Measurements from ENCODE around the gene OR6Y1. TPM values are rescaled to one million over a fixed set of nuclear protein-coding genes. Genes with fewer than 3 reads are reported as not detected.

The OR6Y1 gene
- total and polyA plus RNA-seq, 2 of the 13 experiments (the other 11 are each of a cell fraction or from before 2014, with no cell fraction given): not detected

GRCh38 chr1:158600735-158601134, 46.5 kb upstream of the OR6Y1 start:
- Histone ChIP-seq H2AFZ (ENCODE audit: low read length) (no peak overlapping the region), H3K36me3 (replicated peaks in 1 of 2; ENCODE audit: control insufficient read depth in 1 of 2, insufficient read depth in 2 of 2, low read length in 2 of 2) (no peaks in the 10 kb centered on the region), H3K9ac (ENCODE audit: insufficient read depth, low read depth, low read length) (no peak overlapping the region), H3K4me2 (ENCODE audit: low read depth, low read length) (no peak overlapping the region), H3K9me3 (ENCODE audit: low read length) (peaks cover 78% of the 10 kb centered on the region), H3K4me1 (ENCODE audit: insufficient read depth, low read length) (no peaks in the 10 kb centered on the region), H3K27me3 (ENCODE audit: control insufficient read depth in 1 of 2, insufficient read depth in 2 of 2, low read length in 2 of 2) (no peaks in the 10 kb centered on the region), H3K79me2 (ENCODE audit: insufficient read depth, low read length) (no peaks in the 10 kb centered on the region), H3K27ac (ENCODE audit: extremely low read length, insufficient read depth, low read length) (no peak overlapping the region), H3K4me3 (replicated peaks in 1 of 3; ENCODE audit: insufficient read depth in 1 of 3, low read depth in 2 of 3, low read length in 3 of 3) (no peak overlapping the region), H4K20me1 (ENCODE audit: insufficient read depth, low read length) (no peaks in the 10 kb centered on the region)
- ChIA-PET POLR2A (no interaction called here), CTCF (ENCODE audit: low intra/inter-chr PET ratio, low total read pairs) (no interaction called here)
- in situ Hi-C loops (cut with HindIII; ENCODE audit: extremely low pct_ligation_motif_present, low pct_unique_long_range_greater_than_20kb) (no loop called here), intact Hi-C loops (cut with micrococcal nuclease; ENCODE audit: unreplicated experiment) (no loop called here)
- DNase-seq (ENCODE audit: low spot score) (no peak), ATAC-seq (no peak), FAIRE-seq (no peak)
- no TSS peak for BruUV-seq (replicated peaks)
- 0% methylated on average over 2 of the region's 2 CpGs for WGBS (ENCODE audit: low lambda C conversion rate)
- TF ChIP-seq ZBTB10 (CRISPR knock-in tag; IDR thresholded peaks at IDR 0.05; ENCODE audit: borderline replicate concordance): no peak
- TF ChIP-seq ZMAT5 (CRISPR knock-in tag; IDR thresholded peaks at IDR 0.05; ENCODE audit: borderline replicate concordance, low read depth): no peak
- TF ChIP-seq PLSCR1 (CRISPR knock-in tag; IDR thresholded peaks at IDR 0.05; ENCODE audit: borderline replicate concordance): no peak
- no peak for TF ChIP-seq ATAD3A (CRISPR knock-in tag; IDR thresholded peaks at IDR 0.05)
- no peak for TF ChIP-seq IRF2 (CRISPR knock-in tag; IDR thresholded peaks at IDR 0.05)
- TF ChIP-seq ZNF235 (CRISPR knock-in tag; IDR thresholded peaks at IDR 0.05; ENCODE audit: borderline replicate concordance): no peak
- no peak for TF ChIP-seq ZBTB26 (CRISPR knock-in tag; IDR thresholded peaks at IDR 0.05; ENCODE audit: borderline replicate concordance)
- TF ChIP-seq ONECUT2 (CRISPR knock-in tag; IDR thresholded peaks at IDR 0.05): no peak
- TF ChIP-seq ADNP (CRISPR knock-in tag; IDR thresholded peaks at IDR 0.05): no peak
- no peak for TF ChIP-seq BCL6 (CRISPR knock-in tag; IDR thresholded peaks at IDR 0.05)
- TF ChIP-seq ZFP90 (CRISPR knock-in tag; IDR thresholded peaks at IDR 0.05; ENCODE audit: borderline replicate concordance): no peak
- TF ChIP-seq PLRG1 (conservative IDR thresholded peaks at IDR 0.05): no peak
- TF ChIP-seq GMEB2 (CRISPR knock-in tag; IDR thresholded peaks at IDR 0.05; ENCODE audit: low read depth): no peak
- no peak for TF ChIP-seq ZNF800 (CRISPR knock-in tag; IDR thresholded peaks at IDR 0.05)
- no peak for TF ChIP-seq NFYB (CRISPR knock-in tag; IDR thresholded peaks at IDR 0.05)
- TF ChIP-seq ZBTB38 (CRISPR knock-in tag; IDR thresholded peaks at IDR 0.05): no peak
- TF ChIP-seq ZNF382 (CRISPR knock-in tag; IDR thresholded peaks at IDR 0.05; ENCODE audit: borderline replicate concordance): no peak

All from HepG2 (cell line).